Endothelial cell of umbilical vein (primary cell): ENCODE results near the gene DNAJB1. TPM values are rescaled to one million over a fixed set of nuclear protein-coding genes. Genes with fewer than 3 reads are reported as not detected.
"Not testable (repeated sequence)": the region's sequence is repeated elsewhere in the genome, so short reads cannot be mapped to it uniquely, and the experiment has no call there.

Source experiments
- BruUV-seq: library from RNA; stranded (reverse); fragments of 400-500 nt; replicated peaks from 2 replicates; lab custom pipeline; 2021; lab: Mats Ljungman, UMichigan
- CTCF ChIA-PET: fragments of 300-600, 350-600 bp; sonication (Branson Sonifier 250); formaldehyde crosslinking; loops from one replicate; lab custom pipeline; 2021; ENCODE audit warnings: antibody characterized with exemption, inconsistent platforms; lab: Charles Lee
- POLR2A ChIA-PET: fragments of 300-600, 350-600 bp; sonication (Branson Sonifier 250); formaldehyde crosslinking; loops from one replicate; lab custom pipeline; 2021; ENCODE audit warnings: antibody characterized with exemption, inconsistent platforms; lab: Charles Lee
- DNase-seq: peaks from one replicate; pipeline ENCODE4 v3.0.0-alpha.2; 2011; ENCODE audit warnings: low read depth, low spot score
- FAIRE-seq: peaks from 2 replicates; lab custom pipeline; 2011; peaks lifted over from hg19 to GRCh38; lab: Jason Lieb, UNC
- H2AFZ ChIP-seq: 2 replicates; pipeline ENCODE4 v1.6.0; 2012; ENCODE audit warnings: low read depth, low read length, control low read depth, inconsistent platforms
- H3K27ac ChIP-seq: 2 replicates; pipeline ENCODE4 v1.5.1; 2011; ENCODE audit warnings: low read depth, mild to moderate bottlenecking, control low read depth, low read length, moderate library complexity; ENCODE audit not compliant: insufficient read depth
- H3K27me3 ChIP-seq, 2 experiments: 2 replicates each; pipeline versions ENCODE4 v1.6.0 to v1.6.1; 2011; ENCODE audit warnings: low read length in 2 of 2, mixed read lengths in 1 of 2; ENCODE audit not compliant: control insufficient read depth in 2 of 2, insufficient read depth in 2 of 2
- H3K36me3 ChIP-seq, 2 experiments: 2 replicates in 1 of 2; 3 replicates in 1 of 2; pipeline ENCODE4 v1.5.1; 2011; ENCODE audit warnings: low read length in 2 of 2, mild to moderate bottlenecking in 1 of 2, moderate library complexity in 1 of 2; ENCODE audit not compliant: control insufficient read depth in 2 of 2, insufficient read depth in 2 of 2; ENCODE audit errors: extremely low read depth in 1 of 2
- H3K4me1 ChIP-seq: 3 replicates; pipeline ENCODE4 v1.5.1; 2011; ENCODE audit warnings: mild to moderate bottlenecking, low read length; ENCODE audit not compliant: control insufficient read depth, insufficient read depth; ENCODE audit errors: extremely low read depth
- H3K4me2 ChIP-seq: 2 replicates; pipeline ENCODE4 v1.6.1; 2011; ENCODE audit warnings: low read length, control low read depth, mixed read lengths; ENCODE audit not compliant: insufficient read depth
- H3K4me3 ChIP-seq, 3 experiments: fragments of 200-600 bp in 1 of 3; sonication (generic), shearing (Covaris generic) in 1 of 3; replicated peaks in 1 of 3; 2 replicates each; pipeline ENCODE4 v1.5.1; 2011 to 2016; ENCODE audit warnings: control low read depth in 3 of 3, low read length in 3 of 3, mild to moderate bottlenecking in 2 of 3, inconsistent platforms in 1 of 3, low read depth in 1 of 3, moderate library complexity in 1 of 3; ENCODE audit not compliant: insufficient read depth in 1 of 3
- H3K79me2 ChIP-seq: 2 replicates; pipeline ENCODE4 v1.6.0; 2012; ENCODE audit warnings: low read length, inconsistent platforms; ENCODE audit not compliant: control insufficient read depth, insufficient read depth
- H3K9ac ChIP-seq: replicated peaks from 2 replicates; pipeline ENCODE3; 2011; ENCODE audit warnings: low read length, control low read depth; ENCODE audit not compliant: insufficient read depth; ENCODE audit errors: extremely low read depth
- H3K9me1 ChIP-seq: replicated peaks from 3 replicates; pipeline ENCODE4 v1.6.0; 2011; ENCODE audit warnings: mild to moderate bottlenecking, low read length; ENCODE audit not compliant: control insufficient read depth, insufficient read depth; ENCODE audit errors: extremely low read depth
- H3K9me3 ChIP-seq: replicated peaks from 2 replicates; pipeline ENCODE4 v1.5.1; 2012; ENCODE audit warnings: low read length, inconsistent platforms; ENCODE audit not compliant: control insufficient read depth, insufficient read depth
- H4K20me1 ChIP-seq: replicated peaks from 2 replicates; pipeline ENCODE3; 2011; ENCODE audit warnings: mild to moderate bottlenecking, low read length; ENCODE audit not compliant: control insufficient read depth, insufficient read depth; ENCODE audit errors: extremely low read depth
- dilution Hi-C: fragments of 300-500 bp; cut with MboI; formaldehyde crosslinking; loops from one replicate; pipeline ENCODE4 v1.15.0; 2019; ENCODE audit warnings: low sequenced_read_pairs; ENCODE audit not compliant: extremely low pct_ligation_motif_present
- intact Hi-C: fragments of 100-400 bp; cut with micrococcal nuclease; formaldehyde crosslinking; loops from one replicate; pipeline ENCODE4 v1.10.0; 2022
- polyA plus RNA-seq, 4 experiments: library from polyadenylated mRNA; depleted of rRNA in 3 of 4; stranded (reverse) in 3 of 4; unstranded in 1 of 4; fragments of >200 nt; gene quantifications; 2 replicates each; pipeline versions ENCODE4 v1.2.1 to v1.2.3, GENCODE V29; 2011 to 2012; ENCODE audit warnings: missing spikeins in 1 of 4
- total RNA-seq: library from RNA; stranded (reverse); gene quantifications from 2 replicates; pipeline ENCODE4 v1.2.3, GENCODE V29; 2021
- TF ChIP-seq, protein P1 (sequence below): IDR thresholded peaks from 2 replicates; pipeline ENCODE4 v1.6.1; 2011; ENCODE audit not compliant: insufficient read depth, insufficient read length
- TF ChIP-seq, protein P2 (sequence below), 2 donors: IDR thresholded peaks; 1 replicate in 1 of 2; 2 replicates in 1 of 2; pipeline ENCODE4 v1.5.1; 2011; ENCODE audit warnings: low read length in 2 of 2, mild to moderate bottlenecking in 2 of 2, moderate library complexity in 2 of 2, control low read depth in 1 of 2, inconsistent platforms in 1 of 2, low read depth in 1 of 2; ENCODE audit not compliant: insufficient read depth in 1 of 2; ENCODE audit errors: extremely low read depth in 1 of 2

DNAJB1 gene
- total and polyA plus RNA-seq, 2 donors (not counting 3 experiments of a cell fraction or from before 2014, with no cell fraction given) = 58.6 to 59.8 TPM

DNA sequence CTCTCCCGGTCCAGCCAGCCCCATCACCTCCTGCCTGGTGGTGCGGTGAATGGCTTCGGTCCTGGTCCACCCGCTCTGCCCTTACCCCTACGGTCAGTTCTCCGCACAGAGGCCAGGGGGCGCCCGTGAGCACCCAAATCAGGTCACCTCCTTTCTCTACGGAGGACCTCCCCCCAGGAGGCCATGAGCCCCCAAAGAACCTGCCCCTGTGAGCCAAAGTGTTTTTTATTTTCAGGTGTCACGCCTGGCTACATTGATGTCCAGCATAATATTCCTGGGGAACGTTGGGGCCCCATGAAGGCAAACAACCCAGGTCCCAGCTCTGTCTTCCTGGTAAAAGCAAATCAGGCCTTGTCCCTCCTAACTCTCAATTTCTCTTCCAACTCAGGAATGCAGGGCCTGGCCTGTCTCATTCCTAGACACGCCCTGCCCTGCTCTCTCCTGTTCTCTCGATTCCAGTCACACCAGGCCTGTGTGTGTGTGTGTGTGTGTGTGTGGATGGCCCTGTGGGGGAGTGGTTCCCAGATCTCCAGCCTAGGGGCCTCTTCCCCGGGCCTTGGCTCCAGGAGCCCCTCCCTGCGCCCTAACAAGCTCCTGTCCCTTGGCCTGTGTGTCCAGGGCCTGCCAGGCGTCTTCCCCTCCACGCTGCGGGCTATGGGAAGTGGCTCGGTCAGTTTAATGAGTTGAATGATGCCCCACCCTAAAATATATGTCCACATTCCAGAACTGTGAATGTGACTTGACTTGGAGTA lies 12.5 kb downstream of the DNAJB1 start:
- Histone ChIP-seq H3K27ac (no peak overlapping the region), H3K9me1 (no peaks in the 10 kb centered on the region), H3K27me3 (peaks cover 0 to 2% of the 10 kb centered on the region in 2 experiments), H3K36me3 (no peaks in the 10 kb centered on the region), H3K4me1 (peaks cover 12% of the 10 kb centered on the region), H3K9ac (no peak overlapping the region), H3K4me2 (no peak overlapping the region), H3K79me2 (no peaks in the 10 kb centered on the region), H3K4me3 (no peak overlapping the region), H2AFZ (peak overlapping the region; percentile 41), H4K20me1 (no peaks in the 10 kb centered on the region), H3K9me3 (no peaks in the 10 kb centered on the region)
- DNase-seq = peak; percentile 28
- peak; percentile 64 for FAIRE-seq
- CTCF ChIA-PET = interaction anchor here (1.0 to 2.4 kb wide), 6 partner anchors 8 to 51 kb away, joined by 3 to 22 read pairs (median 4); partner anchors contain the start of genes DNAJB1 and GIPC1
- dilution Hi-C loops (no loop called here), intact Hi-C loops (no loop called here)
- TF ChIP-seq, protein P1, sequence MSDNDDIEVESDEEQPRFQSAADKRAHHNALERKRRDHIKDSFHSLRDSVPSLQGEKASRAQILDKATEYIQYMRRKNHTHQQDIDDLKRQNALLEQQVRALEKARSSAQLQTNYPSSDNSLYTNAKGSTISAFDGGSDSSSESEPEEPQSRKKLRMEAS = no peak
- TF ChIP-seq, protein P2, sequence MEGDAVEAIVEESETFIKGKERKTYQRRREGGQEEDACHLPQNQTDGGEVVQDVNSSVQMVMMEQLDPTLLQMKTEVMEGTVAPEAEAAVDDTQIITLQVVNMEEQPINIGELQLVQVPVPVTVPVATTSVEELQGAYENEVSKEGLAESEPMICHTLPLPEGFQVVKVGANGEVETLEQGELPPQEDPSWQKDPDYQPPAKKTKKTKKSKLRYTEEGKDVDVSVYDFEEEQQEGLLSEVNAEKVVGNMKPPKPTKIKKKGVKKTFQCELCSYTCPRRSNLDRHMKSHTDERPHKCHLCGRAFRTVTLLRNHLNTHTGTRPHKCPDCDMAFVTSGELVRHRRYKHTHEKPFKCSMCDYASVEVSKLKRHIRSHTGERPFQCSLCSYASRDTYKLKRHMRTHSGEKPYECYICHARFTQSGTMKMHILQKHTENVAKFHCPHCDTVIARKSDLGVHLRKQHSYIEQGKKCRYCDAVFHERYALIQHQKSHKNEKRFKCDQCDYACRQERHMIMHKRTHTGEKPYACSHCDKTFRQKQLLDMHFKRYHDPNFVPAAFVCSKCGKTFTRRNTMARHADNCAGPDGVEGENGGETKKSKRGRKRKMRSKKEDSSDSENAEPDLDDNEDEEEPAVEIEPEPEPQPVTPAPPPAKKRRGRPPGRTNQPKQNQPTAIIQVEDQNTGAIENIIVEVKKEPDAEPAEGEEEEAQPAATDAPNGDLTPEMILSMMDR (IDR thresholded peaks at IDR 0.05; ENCODE audit: extremely low read depth in 1 of 2, insufficient read depth in 1 of 2, low read depth in 1 of 2, low read length in 2 of 2) = peak; percentile 71 to 83
- no TSS peak for BruUV-seq
- POLR2A ChIA-PET = no interaction called here

DNA sequence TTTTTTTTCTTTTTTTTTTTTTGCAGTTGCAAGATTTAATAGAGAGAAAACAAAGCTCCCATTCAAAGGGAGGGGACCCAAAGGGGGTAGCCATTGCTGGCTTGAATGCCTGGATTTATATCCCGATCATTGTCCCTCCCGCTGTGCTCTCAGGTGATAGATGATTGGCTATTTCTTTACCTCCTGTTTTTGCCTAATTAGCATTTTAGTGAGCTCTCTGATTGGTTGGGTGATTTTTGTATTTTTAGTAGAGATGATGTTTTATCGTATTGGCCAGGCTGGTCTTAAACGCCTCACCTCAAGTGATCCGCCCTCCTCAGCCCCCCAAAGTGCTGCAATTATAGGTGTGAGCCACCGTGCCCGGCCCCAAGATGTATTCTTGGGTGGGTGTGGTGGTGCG lies 13.6 kb downstream of the DNAJB1 start:
- H3K4me2 ChIP-seq, FAIRE-seq, H3K4me1 ChIP-seq, H3K27me3 ChIP-seq, H3K27ac ChIP-seq, intact Hi-C loops, H3K9ac ChIP-seq, H2AFZ ChIP-seq, H3K9me1 ChIP-seq, H3K9me3 ChIP-seq, H3K36me3 ChIP-seq, H3K4me3 ChIP-seq, DNase-seq, H4K20me1 ChIP-seq, dilution Hi-C loops, BruUV-seq, H3K79me2 ChIP-seq: not testable (repeated sequence)
- POLR2A ChIA-PET = interaction anchor here (1.7 kb wide), 1 partner anchor 14 kb away, joined by 8 read pairs; the partner anchor contains the start of gene DNAJB1
- CTCF ChIA-PET = interaction anchor here (1.0 to 1.8 kb wide), 3 partner anchors 13 to 182 kb away, joined by 3 to 6 read pairs (median 4); partner anchors contain the start of gene DNAJB1
